ENCODE data around the gene DST. TPM values are rescaled to one million over a fixed set of nuclear protein-coding genes. Genes with fewer than 3 reads are reported as not detected.

The DST gene
- total RNA-seq, 1 experiment from 2014 or later = 370 TPM

DNA sequence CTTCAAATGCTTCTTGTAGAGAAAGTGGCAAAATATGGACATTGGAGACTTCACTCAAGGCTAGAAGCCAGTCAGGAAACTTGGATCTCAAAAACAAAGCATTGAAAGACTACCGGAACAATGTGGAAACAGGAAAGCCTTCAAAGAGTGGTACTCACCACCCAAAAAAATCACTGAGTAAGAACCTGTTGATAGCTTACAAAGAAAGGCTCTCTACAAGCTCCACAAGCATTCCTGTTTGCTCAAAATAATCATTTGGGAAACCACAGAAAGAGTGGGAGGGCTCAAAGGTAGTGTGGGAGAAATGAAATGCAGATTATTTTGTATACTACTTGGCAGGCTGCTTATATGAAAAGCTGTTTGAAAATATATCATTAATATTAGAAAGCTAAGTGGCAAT is 9.5 kb upstream of the DST start:
- no peaks in the 10 kb centered on the region for H3K27me3 Mint-ChIP-seq (ENCODE audit: insufficient read depth, unreplicated experiment)
- no peaks in the 10 kb centered on the region for H3K9me3 Mint-ChIP-seq (ENCODE audit: unreplicated experiment)
- peaks cover 57% of the 10 kb centered on the region for H3K4me1 Mint-ChIP-seq (ENCODE audit: insufficient read depth, unreplicated experiment)
- intact Hi-C loops (cut with micrococcal nuclease) = no loop called here
- peaks cover 28% of the 10 kb centered on the region for H3K36me3 Mint-ChIP-seq (ENCODE audit: insufficient read depth, unreplicated experiment)
- DNase-seq (ENCODE audit: unreplicated experiment) = peak; percentile 68
- H3K27ac Mint-ChIP-seq (ENCODE audit: low read depth, unreplicated experiment) = peak overlapping the region; percentile 99
- ChIA-PET CTCF (interaction anchor here (1.6 to 1.7 kb wide), 2 partner anchors 18 to 200 kb away, joined by 4 to 9 read pairs; no protein-coding TSS in a partner anchor), POLR2A (interaction anchor here (0.8 to 34.6 kb wide), 9 partner anchors 3 to 286 kb away, joined by 3 to 1548 read pairs (median 12); partner anchors contain the start of gene DST)
- BruUV-seq (replicated peaks) = no TSS peak
- peak overlapping the region; percentile 66 for H3K4me3 Mint-ChIP-seq (ENCODE audit: unreplicated experiment)
- no peak for TF ChIP-seq CTCF (IDR thresholded peaks at IDR 0.05; ENCODE audit: unreplicated experiment)

DNA sequence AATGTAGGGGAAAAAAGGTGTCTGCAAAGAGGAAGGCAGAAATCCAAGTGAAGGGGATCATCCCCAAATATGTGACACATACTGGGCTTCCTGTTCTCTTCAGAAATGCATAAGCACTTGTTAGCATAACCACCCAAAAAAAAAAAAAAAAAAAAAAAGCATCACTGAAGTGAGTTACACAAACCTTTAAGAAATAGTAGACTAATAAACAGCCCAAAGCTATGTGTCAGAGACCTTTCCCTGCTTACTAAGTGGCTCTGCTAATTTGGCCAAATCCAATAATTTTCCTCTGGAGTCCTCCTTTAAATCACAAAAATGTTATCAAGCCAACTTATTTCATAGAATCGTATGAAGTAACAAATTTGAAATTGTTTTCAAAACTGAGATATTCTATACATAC is 7.5 kb upstream of the DST start:
- H3K4me3 Mint-ChIP-seq (ENCODE audit: unreplicated experiment) = no peak overlapping the region
- TF ChIP-seq CTCF (IDR thresholded peaks at IDR 0.05; ENCODE audit: unreplicated experiment) = no peak
- H3K27me3 Mint-ChIP-seq (ENCODE audit: insufficient read depth, unreplicated experiment) = no peaks in the 10 kb centered on the region
- POLR2A ChIA-PET = interaction anchor here (0.8 to 34.6 kb wide), 9 partner anchors 1 to 47 kb away, joined by 3 to 1548 read pairs (median 8); partner anchors contain the start of gene DST
- no peaks in the 10 kb centered on the region for H3K9me3 Mint-ChIP-seq (ENCODE audit: unreplicated experiment)
- CTCF ChIA-PET = interaction anchor here (0.7 to 1.3 kb wide), 6 partner anchors 11 to 107 kb away, joined by 3 to 7 read pairs (median 4); no protein-coding TSS in a partner anchor
- BruUV-seq (replicated peaks) = no TSS peak
- DNase-seq (ENCODE audit: unreplicated experiment) = no peak
- intact Hi-C loops (cut with micrococcal nuclease) = no loop called here
- H3K36me3 Mint-ChIP-seq (ENCODE audit: insufficient read depth, unreplicated experiment) = peaks cover 28% of the 10 kb centered on the region
- peak overlapping the region; percentile 89 for H3K27ac Mint-ChIP-seq (ENCODE audit: low read depth, unreplicated experiment)
- peaks cover 44% of the 10 kb centered on the region for H3K4me1 Mint-ChIP-seq (ENCODE audit: insufficient read depth, unreplicated experiment)

DNA sequence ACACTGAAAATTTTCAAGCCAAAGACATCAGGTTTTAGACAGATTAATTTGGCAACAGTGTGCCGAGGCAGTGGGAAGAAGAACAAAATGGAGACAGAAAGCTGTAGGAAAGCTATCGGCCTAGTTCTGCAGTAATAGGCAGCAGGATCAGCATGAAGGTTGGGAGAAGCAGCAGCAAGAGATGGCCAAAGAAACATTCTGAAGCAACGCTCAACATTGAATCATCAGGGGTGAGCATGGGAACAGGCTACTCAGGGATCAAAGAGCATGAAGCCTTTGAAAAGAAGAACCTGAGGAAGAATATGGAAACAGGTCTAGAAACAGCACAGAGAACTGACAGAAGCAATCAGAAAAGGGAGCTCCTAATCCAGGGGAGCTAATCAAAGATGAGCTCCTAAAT is 7.1 kb upstream of the DST start:
- DNase-seq (ENCODE audit: unreplicated experiment) = peak; percentile 56
- Mint-ChIP-seq H3K27ac (ENCODE audit: low read depth, unreplicated experiment) (peak overlapping the region; percentile 89), H3K36me3 (ENCODE audit: insufficient read depth, unreplicated experiment) (peaks cover 32% of the 10 kb centered on the region), H3K27me3 (ENCODE audit: insufficient read depth, unreplicated experiment) (no peaks in the 10 kb centered on the region), H3K4me1 (ENCODE audit: insufficient read depth, unreplicated experiment) (peaks cover 44% of the 10 kb centered on the region), H3K9me3 (ENCODE audit: unreplicated experiment) (no peaks in the 10 kb centered on the region), H3K4me3 (ENCODE audit: unreplicated experiment) (no peak overlapping the region)
- intact Hi-C loops (cut with micrococcal nuclease) = no loop called here
- POLR2A ChIA-PET = interaction anchor here (0.8 to 34.6 kb wide), 9 partner anchors 12 to 63 kb away, joined by 3 to 1548 read pairs (median 4); no protein-coding TSS in a partner anchor
- BruUV-seq (replicated peaks) = no TSS peak
- no peak for TF ChIP-seq CTCF (IDR thresholded peaks at IDR 0.05; ENCODE audit: unreplicated experiment)
- CTCF ChIA-PET = interaction anchor here (0.7 to 1.3 kb wide), 6 partner anchors 10 to 108 kb away, joined by 3 to 7 read pairs (median 4); no protein-coding TSS in a partner anchor

GRCh38 chr6:56649053-56649769 is 6.5 kb upstream of the DST start:
- peaks cover 50% of the 10 kb centered on the region for H3K4me1 Mint-ChIP-seq (ENCODE audit: insufficient read depth, unreplicated experiment)
- DNase-seq (ENCODE audit: unreplicated experiment) = no peak
- H3K36me3 Mint-ChIP-seq (ENCODE audit: insufficient read depth, unreplicated experiment) = peaks cover 38% of the 10 kb centered on the region

More at GRCh38 chr6:56649053-56649769, 6.5 kb upstream of the DST start:
- CTCF ChIA-PET = interaction anchor here (0.6 to 1.3 kb wide), 6 partner anchors 11 to 108 kb away, joined by 3 to 7 read pairs (median 4); no protein-coding TSS in a partner anchor
- no TSS peak for BruUV-seq (replicated peaks)
- TF ChIP-seq CTCF (IDR thresholded peaks at IDR 0.05; ENCODE audit: unreplicated experiment) = no peak
- no peaks in the 10 kb centered on the region for H3K27me3 Mint-ChIP-seq (ENCODE audit: insufficient read depth, unreplicated experiment)
- POLR2A ChIA-PET = interaction anchor here (0.8 to 34.6 kb wide), 10 partner anchors 13 to 64 kb away, joined by 3 to 1548 read pairs (median 6); no protein-coding TSS in a partner anchor
- H3K9me3 Mint-ChIP-seq (ENCODE audit: unreplicated experiment) = no peaks in the 10 kb centered on the region
- intact Hi-C loops (cut with micrococcal nuclease) = no loop called here
- H3K27ac Mint-ChIP-seq (ENCODE audit: low read depth, unreplicated experiment) = peak overlapping the region; percentile 89
- no peak overlapping the region for H3K4me3 Mint-ChIP-seq (ENCODE audit: unreplicated experiment)

Data from MCF 10A (cell line).